OCI-LY7 (cell line): ENCODE measurements around the gene C1orf56. TPM values are rescaled to one million over a fixed set of nuclear protein-coding genes. Genes with fewer than 3 reads are reported as not detected.

Experiments used
- BruUV-seq: library from RNA; stranded (reverse); fragments of 400-500 nt; replicated peaks from 2 replicates; lab custom pipeline; 2021; lab: Mats Ljungman, UMichigan
- CTCF ChIA-PET: fragments of 300-600 bp; sonication (Branson Sonifier 250); formaldehyde crosslinking; loops from one replicate; lab custom pipeline; 2022; ENCODE audit warnings: antibody characterized with exemption; ENCODE audit not compliant: unreplicated experiment; lab: Charles Lee
- POLR2A ChIA-PET: fragments of 300-600 bp; sonication (Branson Sonifier 250); formaldehyde crosslinking; loops from one replicate; lab custom pipeline; 2022; ENCODE audit warnings: antibody characterized with exemption; lab: Charles Lee
- DNase-seq: peaks from one replicate; pipeline ENCODE4 v3.0.0-alpha.2; 2015; ENCODE audit warnings: low spot score
- H2AFZ ChIP-seq: fragments of 200-600 bp; sonication (generic), shearing (Covaris generic); 2 replicates; pipeline ENCODE4 v1.6.1; 2014; ENCODE audit warnings: mild to moderate bottlenecking, antibody characterized with exemption, low read length, moderate library complexity
- H3K27ac ChIP-seq: fragments of 200-600 bp; sonication (generic); 2 replicates; pipeline ENCODE4 v1.5.1; 2014; ENCODE audit warnings: mixed run types, low read depth, mild to moderate bottlenecking, moderate library complexity, low read length, inconsistent platforms; ENCODE audit not compliant: poor library complexity, severe bottlenecking
- H3K36me3 ChIP-seq: fragments of 200-600 bp; sonication (generic); 2 replicates; pipeline ENCODE4 v1.6.1; 2014; ENCODE audit warnings: mild to moderate bottlenecking, antibody characterized with exemption, low read length, moderate library complexity, mixed read lengths; ENCODE audit not compliant: insufficient read depth
- H3K4me1 ChIP-seq: fragments of 200-600 bp; sonication (generic); 2 replicates; pipeline ENCODE4 v1.5.1; 2014; ENCODE audit warnings: mild to moderate bottlenecking, low read length; ENCODE audit not compliant: insufficient read depth, poor library complexity, severe bottlenecking
- H3K4me2 ChIP-seq: fragments of 200-600 bp; sonication (generic); 2 replicates; pipeline ENCODE4 v1.6.1; 2014; ENCODE audit warnings: mild to moderate bottlenecking, low read length
- H3K4me3 ChIP-seq: fragments of 200-600 bp; sonication (generic); 2 replicates; pipeline ENCODE4 v1.5.1; 2014; ENCODE audit warnings: mild to moderate bottlenecking, low read depth, low read length; ENCODE audit not compliant: poor library complexity, severe bottlenecking
- H3K79me2 ChIP-seq: fragments of 200-600 bp; sonication (generic); 2 replicates; pipeline ENCODE4 v1.6.1; 2016; ENCODE audit warnings: low read depth, mild to moderate bottlenecking, low read length, moderate library complexity, mixed read lengths; ENCODE audit not compliant: insufficient read depth
- H3K9me2 ChIP-seq: fragments of 200-600 bp; sonication (generic); 2 replicates; pipeline ENCODE4 v1.6.1; 2016; ENCODE audit warnings: mild to moderate bottlenecking, low read length, mixed read lengths; ENCODE audit not compliant: insufficient read depth
- H3K9me3 ChIP-seq: fragments of 200-600 bp; sonication (generic); 2 replicates; pipeline ENCODE4 v1.6.1; 2014; ENCODE audit warnings: mild to moderate bottlenecking, mixed run types, low read length, mixed read lengths
- H4K20me1 ChIP-seq: fragments of 200-600 bp; sonication (generic); 2 replicates; pipeline ENCODE4 v1.6.1; 2014; ENCODE audit warnings: mild to moderate bottlenecking, antibody characterized with exemption, low read length, moderate library complexity, mixed read lengths; ENCODE audit not compliant: insufficient read depth
- CTCF ChIP-seq: fragments of 200-600 bp; sonication (generic); conservative IDR thresholded peaks from 2 replicates; pipeline ENCODE4 v1.5.1; 2014; ENCODE audit warnings: mild to moderate bottlenecking, antibody characterized with exemption, low read length, moderate library complexity, mixed read lengths
- EZH2phosphoT487 ChIP-seq: fragments of 200-600 bp; sonication (generic); IDR thresholded peaks from 2 replicates; pipeline ENCODE4 v1.6.1; 2018; ENCODE audit warnings: low read depth, borderline replicate concordance, mild to moderate bottlenecking, mixed run types, antibody characterized with exemption, low read length, moderate library complexity, mixed read lengths
- intact Hi-C: fragments of 100-400 bp; cut with micrococcal nuclease; formaldehyde crosslinking; loops from one replicate; pipeline ENCODE4 v1.10.0; 2022; ENCODE audit not compliant: unreplicated experiment
- total RNA-seq, 2 experiments: library from RNA; depleted of rRNA in 1 of 2; stranded (reverse); fragments of >200 nt in 1 of 2; shearing (Covaris generic) in 1 of 2; gene quantifications; 2 replicates each; pipeline ENCODE4 v1.2.3, GENCODE V29; 2014 to 2022

C1orf56 gene
- total RNA-seq, 2 experiments from 2014 or later = 0.25 TPM; not detected in 1

- H3K27ac ChIP-seq = peak overlapping the region; percentile 46
- peaks cover 17% of the 10 kb centered on the region; the same call in 1 of the 2 replicates for H3K79me2 ChIP-seq
- BruUV-seq = no TSS peak
- no peaks in the 10 kb centered on the region for H3K36me3 ChIP-seq
- TF ChIP-seq EZH2phosphoT487 (no peak), CTCF (no peak)
- peak overlapping the region; percentile 92; the same call in 1 of the 2 replicates for H2AFZ ChIP-seq
- H3K4me1 ChIP-seq = peaks cover 61% of the 10 kb centered on the region
- H3K4me2 ChIP-seq = peak overlapping the region; percentile 89
- no peak for DNase-seq
- no peaks in the 10 kb centered on the region for H4K20me1 ChIP-seq
- POLR2A ChIA-PET = interaction anchor here (0.6 to 2.3 kb wide), 12 partner anchors 10 to 523 kb away, joined by 3 to 7 read pairs (median 4); partner anchors contain the start of gene CERS2
- H3K9me3 ChIP-seq = no peaks in the 10 kb centered on the region
- CTCF ChIA-PET = interaction anchor here (1.4 to 1.6 kb wide), 2 partner anchors 10 to 29 kb away, joined by 4 to 6 read pairs; no protein-coding TSS in a partner anchor
- peak overlapping the region; percentile 68 for H3K4me3 ChIP-seq
- no peaks in the 10 kb centered on the region for H3K9me2 ChIP-seq
- intact Hi-C loops = loop anchor here (1.0 to 5.0 kb wide), 2 partner anchors 27 to 51 kb away; partner anchors contain the start of gene CDC42SE1
Observed at GRCh38 chr1:151005729-151006319, 41.7 kb upstream of the C1orf56 start.

- Histone ChIP-seq H2AFZ (peak within 1 kb of the TSS; percentile 92), H3K4me1 (peaks cover 61% of the 10 kb centered on the region), H3K27ac (peak within 1 kb of the TSS; percentile 47), H3K4me2 (peak within 1 kb of the TSS; percentile 90), H3K79me2 (peaks cover 17% of the 10 kb centered on the region; the same call in 1 of the 2 replicates), H4K20me1 (no peaks in the 10 kb centered on the region), H3K4me3 (peak within 1 kb of the TSS; percentile 83), H3K36me3 (no peaks in the 10 kb centered on the region), H3K9me3 (no peaks in the 10 kb centered on the region), H3K9me2 (no peaks in the 10 kb centered on the region)
- ChIA-PET POLR2A (interaction anchor here (0.6 to 2.3 kb wide), 9 partner anchors 11 to 1003 kb away, joined by 3 to 7 read pairs (median 4); partner anchors contain the start of gene CERS2), CTCF (interaction anchor here (1.4 to 1.6 kb wide), 2 partner anchors 10 to 29 kb away, joined by 4 to 6 read pairs; no protein-coding TSS in a partner anchor)
- intact Hi-C loops = loop anchor here (1.0 to 5.0 kb wide), 2 partner anchors 27 to 51 kb away; partner anchors contain the start of gene CDC42SE1
- TSS peak; percentile 76 for BruUV-seq
- peak; percentile 62 for TF ChIP-seq CTCF
- no peak for TF ChIP-seq EZH2phosphoT487
- peak; percentile 69 for DNase-seq
Observed at GRCh38 chr1:151006327-151007052, 41.1 kb upstream of the C1orf56 start, which contains the start of gene MINDY1. TSS of gene MINDY1 (minus strand) at chr1:151006902. CDS start at chr1:151002617, 4,285 bp downstream.
